AG10803 (cell line): Measurements from ENCODE around the gene TGFBR2.

ENCODE experiments used
- DNase-seq: peaks from one replicate; pipeline ENCODE4 v3.0.0; 2010; ENCODE audit warnings: low read depth
- H3K4me3 ChIP-seq: 2 replicates; pipeline ENCODE4 v1.5.1; 2011; ENCODE audit warnings: mild to moderate bottlenecking, low read length, control low read depth
- CTCF ChIP-seq: conservative IDR thresholded peaks from 2 replicates; pipeline ENCODE4 v1.5.1; 2011; ENCODE audit warnings: mild to moderate bottlenecking, low read length, control low read depth, inconsistent platforms

TGFBR2 gene

GRCh38 chr3:30700702-30701321 lies 94.4 kb downstream of the TGFBR2 start:
- no peak overlapping the region for H3K4me3 ChIP-seq
- no peak for TF ChIP-seq CTCF
- no peak for DNase-seq

- DNase-seq: no peak
- no peak for TF ChIP-seq CTCF
- H3K4me3 ChIP-seq: no peak overlapping the region
Measured at GRCh38 chr3:30702038-30702827, 95.8 kb downstream of the TGFBR2 start.

- DNase-seq: no peak
Measured at GRCh38 chr3:30702828-30703397, 96.5 kb downstream of the TGFBR2 start.

GRCh38 chr3:30704931-30705890 lies 98.8 kb downstream of the TGFBR2 start:
- TF ChIP-seq CTCF: no peak
- no peak for DNase-seq
- no peak overlapping the region for H3K4me3 ChIP-seq

More at GRCh38 chr3:30702828-30703397, 96.5 kb downstream of the TGFBR2 start:
- H3K4me3 ChIP-seq: no peak overlapping the region
- TF ChIP-seq CTCF: no peak

GRCh38 chr3:30707825-30708224 lies 101.4 kb downstream of the TGFBR2 start:
- DNase-seq: no peak
- TF ChIP-seq CTCF: no peak
- H3K4me3 ChIP-seq: no peak overlapping the region

- no peak for DNase-seq
- no peak for TF ChIP-seq CTCF
- no peak overlapping the region for H3K4me3 ChIP-seq
Measured at GRCh38 chr3:30708472-30708871, 102.1 kb downstream of the TGFBR2 start.
